Body of pancreas (tissue), 4 donors: ENCODE results near the gene ZNF831. TPM values are rescaled to one million over a fixed set of nuclear protein-coding genes. Genes with fewer than 3 reads are reported as not detected.

Experiments used
- ATAC-seq: fragments of 150-250 bp; one replicate; pipeline ENCODE4 v1.9.1; 2016
- DNase-seq, 4 donors: peaks; one replicate each; pipeline ENCODE4 v3.0.0-alpha.2; 2019
- H3K27ac ChIP-seq, 4 donors: fragments of 200-600 bp; sonication (generic); 1 replicate in 3 of 4; 2 replicates in 1 of 4; pipeline versions ENCODE4 v1.5.1 to v1.6.1; 2016 to 2019; ENCODE audit warnings: mild to moderate bottlenecking in 1 of 4, mixed read lengths in 1 of 4, moderate library complexity in 1 of 4
- H3K27me3 ChIP-seq, 2 donors: fragments of 200-600 bp; sonication (generic); one replicate each; pipeline ENCODE4 v1.6.0; 2016; ENCODE audit warnings: mild to moderate bottlenecking in 1 of 2
- H3K36me3 ChIP-seq, 2 donors: fragments of 200-600 bp; sonication (generic); replicated peaks in 1 of 2; 2 replicates each; pipeline ENCODE4 v1.5.1; 2016; ENCODE audit warnings: low read depth in 2 of 2; ENCODE audit not compliant: insufficient read depth in 1 of 2
- H3K4me1 ChIP-seq: fragments of 200-600 bp; sonication (generic); one replicate; pipeline ENCODE4 v1.6.0; 2016
- H3K4me3 ChIP-seq, 2 donors: fragments of 200-600 bp; sonication (generic); 1 replicate in 1 of 2; 2 replicates in 1 of 2; pipeline ENCODE4 v1.5.1; 2016 to 2019
- H3K9me3 ChIP-seq, 3 donors: fragments of 200-600 bp; sonication (generic); 1 replicate in 2 of 3; 2 replicates in 1 of 3; pipeline ENCODE4 v1.5.1; 2016
- POLR2A ChIP-seq, 3 donors: fragments of 450-650 bp; IDR thresholded peaks; one replicate each; pipeline ENCODE4 v1.6.1; 2016; ENCODE audit warnings: antibody characterized with exemption in 3 of 3, mild to moderate bottlenecking in 2 of 3
- WGBS, 2 donors: methylation state at CpG; one replicate each; pipeline ENCODE4 v1.1.5; 2017; 5-methylcytosine and 5-hydroxymethylcytosine counted together
- intact Hi-C: fragments of 100-400 bp; cut with DNase I; formaldehyde crosslinking; loops from one replicate; pipeline ENCODE4 v1.15.1; 2023
- total RNA-seq, 2 donors: library from RNA; depleted of rRNA; stranded (reverse); fragments of >200 nt; gene quantifications; one replicate each; pipeline ENCODE4 v1.1.0, GENCODE V29; 2016
- TF ChIP-seq, protein P1 (sequence below), 7 experiments: fragments of 450-650 bp in 4 of 7; fragments of 200-600 bp in 3 of 7; sonication (generic) in 3 of 7; IDR thresholded peaks; one replicate each; pipeline ENCODE4 v1.5.1; 2016 to 2019; ENCODE audit warnings: antibody characterized with exemption in 7 of 7

The ZNF831 gene
- total RNA-seq, 2 donors from 2014 or later, result 0.66 to 1.6 TPM

DNA sequence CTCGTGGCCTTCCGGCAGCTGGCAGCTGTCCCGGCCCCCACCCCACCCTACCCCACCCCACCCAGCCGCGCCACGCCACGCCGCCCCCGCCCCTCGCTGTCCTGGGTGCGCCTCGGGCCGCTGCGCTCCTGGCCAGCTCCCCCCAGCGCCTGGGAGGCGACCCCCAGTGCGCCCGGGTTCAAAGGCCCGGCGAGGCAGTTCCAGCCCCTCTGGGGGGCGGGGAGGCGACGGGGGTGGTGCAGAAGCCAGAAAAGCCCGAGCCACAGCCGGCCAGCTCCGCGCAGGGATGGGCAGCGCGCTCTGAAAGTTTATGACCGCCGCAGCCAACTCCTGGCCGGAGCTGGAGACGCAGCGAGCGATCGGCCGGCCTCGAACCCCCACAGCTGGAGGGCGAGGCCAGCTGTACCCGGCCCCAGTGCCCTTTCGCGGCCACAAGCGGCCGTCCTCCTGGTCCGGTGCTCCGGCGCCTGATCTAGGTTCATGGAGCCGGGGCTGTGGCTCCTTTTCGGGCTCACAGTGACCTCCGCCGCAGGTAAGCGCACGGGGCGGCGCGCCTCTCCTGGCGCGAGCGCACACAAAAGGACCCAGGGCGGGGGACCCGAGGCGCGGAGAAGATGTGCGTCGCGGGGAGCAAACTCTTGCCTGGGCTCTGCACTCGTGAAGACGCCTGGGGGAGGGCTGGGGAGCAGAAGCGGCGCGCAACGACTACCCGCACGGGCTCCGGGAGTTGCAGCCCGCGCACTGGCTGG, 136.9 kb downstream of the ZNF831 start, which contains the start of gene EDN3:
TSS of gene EDN3 (plus strand) at position 279 of the 749 bp plus-strand sequence. CDS start at position 481, 202 bp downstream.
- ATAC-seq (peak; percentile 28), DNase-seq (no peak)
- TF ChIP-seq, protein P1, sequence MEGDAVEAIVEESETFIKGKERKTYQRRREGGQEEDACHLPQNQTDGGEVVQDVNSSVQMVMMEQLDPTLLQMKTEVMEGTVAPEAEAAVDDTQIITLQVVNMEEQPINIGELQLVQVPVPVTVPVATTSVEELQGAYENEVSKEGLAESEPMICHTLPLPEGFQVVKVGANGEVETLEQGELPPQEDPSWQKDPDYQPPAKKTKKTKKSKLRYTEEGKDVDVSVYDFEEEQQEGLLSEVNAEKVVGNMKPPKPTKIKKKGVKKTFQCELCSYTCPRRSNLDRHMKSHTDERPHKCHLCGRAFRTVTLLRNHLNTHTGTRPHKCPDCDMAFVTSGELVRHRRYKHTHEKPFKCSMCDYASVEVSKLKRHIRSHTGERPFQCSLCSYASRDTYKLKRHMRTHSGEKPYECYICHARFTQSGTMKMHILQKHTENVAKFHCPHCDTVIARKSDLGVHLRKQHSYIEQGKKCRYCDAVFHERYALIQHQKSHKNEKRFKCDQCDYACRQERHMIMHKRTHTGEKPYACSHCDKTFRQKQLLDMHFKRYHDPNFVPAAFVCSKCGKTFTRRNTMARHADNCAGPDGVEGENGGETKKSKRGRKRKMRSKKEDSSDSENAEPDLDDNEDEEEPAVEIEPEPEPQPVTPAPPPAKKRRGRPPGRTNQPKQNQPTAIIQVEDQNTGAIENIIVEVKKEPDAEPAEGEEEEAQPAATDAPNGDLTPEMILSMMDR (IDR thresholded peaks at IDR 0.05), result no peak
- no peak for TF ChIP-seq POLR2A (IDR thresholded peaks at IDR 0.05)
- no peaks in the 10 kb centered on the region for H3K27me3 ChIP-seq
- H3K4me3 ChIP-seq, result peak within 1 kb of the TSS in 1 of 2 donors; percentile 14
- peaks cover 16% of the 10 kb centered on the region for H3K4me1 ChIP-seq
- H3K27ac ChIP-seq, result peak within 1 kb of the TSS in 2 of 4 donors; percentile 45 to 60
- no peaks in the 10 kb centered on the region for H3K9me3 ChIP-seq
- H3K36me3 ChIP-seq, result no peaks in the 10 kb centered on the region
- intact Hi-C loops, result no loop called here
- 3% methylated on average over 22 to 56 of the region's 77 CpGs for WGBS, 2 donors

DNA sequence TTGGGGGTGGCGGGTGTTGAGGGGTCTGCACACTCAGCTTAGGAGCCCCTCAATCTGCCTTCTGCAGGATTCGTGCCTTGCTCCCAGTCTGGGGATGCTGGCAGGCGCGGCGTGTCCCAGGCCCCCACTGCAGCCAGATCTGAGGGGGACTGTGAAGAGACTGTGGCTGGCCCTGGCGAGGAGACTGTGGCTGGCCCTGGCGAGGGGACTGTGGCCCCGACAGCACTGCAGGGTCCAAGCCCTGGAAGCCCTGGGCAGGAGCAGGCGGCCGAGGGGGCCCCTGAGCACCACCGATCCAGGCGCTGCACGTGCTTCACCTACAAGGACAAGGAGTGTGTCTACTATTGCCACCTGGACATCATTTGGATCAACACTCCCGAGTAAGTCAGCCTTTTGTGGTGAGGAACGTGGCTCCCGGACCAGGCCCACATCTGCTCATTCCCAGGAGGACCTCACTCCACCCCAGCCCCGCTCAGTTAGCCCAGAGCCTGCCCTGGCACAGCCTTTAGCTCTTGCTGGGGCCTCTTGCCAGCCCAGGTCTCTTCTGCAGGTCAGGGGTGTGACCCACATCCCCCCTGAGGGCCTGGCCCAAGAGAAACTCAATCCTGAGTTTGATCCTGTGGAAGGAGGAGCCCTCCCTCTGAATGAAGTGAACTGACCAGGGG, 137.9 kb downstream of the ZNF831 start:
- no peak overlapping the region for H3K27ac ChIP-seq
- intact Hi-C loops, result no loop called here
- no peaks in the 10 kb centered on the region for H3K27me3 ChIP-seq
- WGBS, 2 donors, result 29 to 59% methylated on average over 1 to 17 of the region's 17 CpGs
- no peaks in the 10 kb centered on the region for H3K9me3 ChIP-seq
- TF ChIP-seq, protein P1 (IDR thresholded peaks at IDR 0.05), result no peak
- TF ChIP-seq POLR2A (IDR thresholded peaks at IDR 0.05), result no peak
- H3K36me3 ChIP-seq, result no peaks in the 10 kb centered on the region
- DNase-seq (no peak), ATAC-seq (no peak)
- no peak overlapping the region for H3K4me3 ChIP-seq
- peaks cover 16% of the 10 kb centered on the region for H3K4me1 ChIP-seq

DNA sequence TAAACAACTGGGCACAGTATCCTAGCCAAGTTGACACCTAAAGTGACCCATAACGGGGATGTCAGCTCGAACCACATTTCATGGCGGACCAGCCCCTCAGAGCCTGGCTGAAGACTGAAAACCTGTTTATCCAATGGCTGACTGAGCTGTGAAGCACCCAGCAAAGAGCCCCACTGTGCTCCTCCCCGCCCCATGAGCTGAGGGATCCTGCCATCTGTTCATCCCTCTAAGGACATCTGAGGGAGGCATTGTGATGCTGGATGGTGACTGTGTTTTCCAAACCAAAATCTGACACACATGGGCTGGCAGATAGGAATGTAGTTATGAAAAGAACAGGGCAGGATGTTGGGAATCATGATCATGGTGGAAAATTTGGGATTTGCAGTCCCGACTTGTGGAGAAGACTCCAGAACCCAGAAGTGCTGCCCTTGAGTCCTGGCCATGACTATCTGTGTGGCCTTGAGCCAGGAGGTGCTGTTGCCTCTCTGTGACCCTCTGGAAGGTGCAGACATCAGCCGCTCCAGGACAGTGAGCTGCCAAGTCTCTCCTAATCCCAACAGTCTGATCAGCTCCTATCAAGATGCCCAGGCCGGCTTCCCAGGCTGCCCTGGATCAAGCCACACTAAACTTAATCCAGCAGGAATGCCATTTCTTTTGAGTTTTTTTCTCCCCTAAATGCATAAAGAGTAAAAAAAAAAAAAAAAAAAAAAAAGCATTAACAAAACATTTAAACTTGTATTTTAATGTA, 142.5 kb downstream of the ZNF831 start:
- Histone ChIP-seq H3K27me3 (no peaks in the 10 kb centered on the region), H3K4me1 (peaks cover 27% of the 10 kb centered on the region), H3K27ac (no peak overlapping the region), H3K36me3 (no peaks in the 10 kb centered on the region), H3K4me3 (no peak overlapping the region), H3K9me3 (no peaks in the 10 kb centered on the region)
- ATAC-seq, result no peak
- TF ChIP-seq POLR2A (IDR thresholded peaks at IDR 0.05), result no peak
- TF ChIP-seq, protein P1 (IDR thresholded peaks at IDR 0.05), result no peak
- 90 to 93% methylated on average over 6 to 7 of the region's 7 CpGs for WGBS, 2 donors
- intact Hi-C loops, result no loop called here
- no peak for DNase-seq

DNA sequence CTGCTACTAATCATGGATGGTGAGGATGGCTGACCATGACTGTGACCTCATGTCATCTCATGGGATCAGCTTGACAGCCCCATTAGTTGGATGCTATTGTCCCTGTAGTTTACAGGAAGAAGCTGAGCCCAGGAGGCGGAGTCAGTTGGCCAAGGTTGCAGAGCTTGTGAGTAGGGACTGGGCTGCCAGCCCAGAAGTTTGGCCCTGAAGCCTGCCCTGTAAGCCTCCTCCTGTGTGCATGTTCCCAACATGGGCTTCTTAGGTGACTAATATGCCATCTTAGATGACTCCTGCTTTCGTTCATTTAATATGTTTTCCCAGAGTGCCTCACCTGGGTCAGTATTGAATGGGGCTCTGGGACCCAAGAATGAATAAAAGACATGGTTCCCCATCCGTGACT, 143.6 kb downstream of the ZNF831 start:
- TF ChIP-seq, protein P1 (IDR thresholded peaks at IDR 0.05), result no peak
- no peak for TF ChIP-seq POLR2A (IDR thresholded peaks at IDR 0.05)
- H3K4me3 ChIP-seq, result no peak overlapping the region
- ATAC-seq, result peak; percentile 75
- 49 to 68% methylated on average over 3 of the region's 3 CpGs for WGBS, 2 donors
- peak; percentile 72 to 90 (median 76) for DNase-seq
- peaks cover 27% of the 10 kb centered on the region for H3K4me1 ChIP-seq
- H3K27me3 ChIP-seq, result no peaks in the 10 kb centered on the region
- intact Hi-C loops, result no loop called here
- peak overlapping the region in 1 of 4 donors; percentile 34 for H3K27ac ChIP-seq
- H3K9me3 ChIP-seq, result no peaks in the 10 kb centered on the region
- no peaks in the 10 kb centered on the region for H3K36me3 ChIP-seq

Other genes with a start within 250 kb of the ZNF831 start
- 10 to 100 TPM; 35.9 to 45.9 TPM for gene NELFCD, start 182.6 kb upstream of the ZNF831 start, total RNA-seq
- 10 to 100 TPM; 54.1 to 89.8 TPM for gene CTSZ, start 156.6 kb upstream of the ZNF831 start, total RNA-seq
- not detected for gene TUBB1, start 144.4 kb upstream of the ZNF831 start, total RNA-seq
- gene ATP5F1E, start 131.5 kb upstream of the ZNF831 start, total RNA-seq, result 10 to 100 TPM; 16.2 to 16.6 TPM
- 10 to 100 TPM; 20.8 to 29.3 TPM for gene PRELID3B, start 121.0 kb upstream of the ZNF831 start, total RNA-seq
- 1 to 10 TPM; 4.7 to 9.9 TPM for gene EDN3, start 136.8 kb downstream of the ZNF831 start, total RNA-seq